H1 (cell line): ENCODE measurements around the gene DIS3L.

ENCODE experiments used
- CHD2 ChIP-seq: IDR thresholded peaks from 2 replicates; pipeline ENCODE4 v1.6.1; 2012; ENCODE audit warnings: low read length, improper control_type of control experiment
- EP300 ChIP-seq, 2 experiments: IDR thresholded peaks; 1 replicate in 1 of 2; 2 replicates in 1 of 2; pipeline ENCODE4 v1.6.1; 2011 to 2012; ENCODE audit warnings: low read depth in 2 of 2, low read length in 2 of 2, mild to moderate bottlenecking in 2 of 2, borderline replicate concordance in 1 of 2, inconsistent platforms in 1 of 2, moderate library complexity in 1 of 2
- EZH2 ChIP-seq: fragments of 200-600 bp; sonication (generic); IDR thresholded peaks from 2 replicates; pipeline ENCODE4 v1.7.1; 2012; ENCODE audit warnings: low read depth, mild to moderate bottlenecking, moderate library complexity, low read length, inconsistent platforms; ENCODE audit not compliant: severe bottlenecking
- KDM1A ChIP-seq: fragments of 200-600, 300-600 bp; sonication (generic); IDR thresholded peaks from 2 replicates; pipeline ENCODE4 v1.7.1; 2016; ENCODE audit warnings: mild to moderate bottlenecking, low read length, borderline replicate concordance
- POLR2A ChIP-seq, 2 experiments: IDR thresholded peaks; 1 replicate in 1 of 2; 2 replicates in 1 of 2; pipeline ENCODE4 v1.6.1; 2011; ENCODE audit warnings: low read depth in 2 of 2, low read length in 2 of 2, mild to moderate bottlenecking in 2 of 2; ENCODE audit errors: control extremely low read depth in 1 of 2
- RAD21 ChIP-seq, 2 experiments: IDR thresholded peaks in 1 of 2; conservative IDR thresholded peaks in 1 of 2; 2 replicates each; pipeline ENCODE4 v1.6.1; 2011; ENCODE audit warnings: low read depth in 2 of 2, low read length in 2 of 2, improper control_type of control experiment in 1 of 2, inconsistent platforms in 1 of 2, mild to moderate bottlenecking in 1 of 2, moderate library complexity in 1 of 2
- TEAD4 ChIP-seq: IDR thresholded peaks from 2 replicates; pipeline ENCODE4 v1.6.1; 2012; ENCODE audit warnings: low read depth, low read length, inconsistent platforms, mixed read lengths
- YY1 ChIP-seq: IDR thresholded peaks from 2 replicates; pipeline ENCODE4 v1.6.1; 2011; ENCODE audit warnings: low read depth, mild to moderate bottlenecking, low read length
- TF ChIP-seq, protein P1 (sequence below), 3 experiments: IDR thresholded peaks; 1 replicate in 2 of 3; 2 replicates in 1 of 3; pipeline versions ENCODE4 v1.5.1 to v1.6.1; 2011; ENCODE audit warnings: low read length in 3 of 3, mild to moderate bottlenecking in 3 of 3, inconsistent platforms in 2 of 3, low read depth in 1 of 3, moderate library complexity in 1 of 3; ENCODE audit not compliant: insufficient read depth in 1 of 3; ENCODE audit errors: control extremely low read depth in 1 of 3
- TF ChIP-seq, protein P2 (sequence below): IDR thresholded peaks from 2 replicates; pipeline ENCODE4 v1.6.1; 2012; ENCODE audit warnings: low read length, inconsistent platforms

DNA sequence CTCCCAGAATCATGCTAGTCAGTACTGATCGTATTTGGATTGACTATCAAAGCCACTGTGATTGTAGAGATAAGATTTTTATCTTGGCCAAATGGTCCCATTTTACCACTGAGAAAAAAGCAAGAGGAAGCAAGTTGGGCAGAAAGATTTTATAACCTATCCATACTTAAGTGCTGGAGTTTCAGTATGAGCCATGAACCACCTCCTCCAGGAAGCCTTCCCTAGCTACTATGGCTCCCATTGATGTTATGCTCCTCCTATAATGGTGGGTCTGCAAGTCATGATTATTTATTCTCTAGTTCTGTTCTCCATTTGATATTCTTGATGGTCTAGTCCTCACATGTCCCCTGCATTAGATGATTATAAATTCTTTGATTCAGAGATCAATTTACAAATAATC, 46.4 kb upstream of the DIS3L start:
- TF ChIP-seq, protein P1, sequence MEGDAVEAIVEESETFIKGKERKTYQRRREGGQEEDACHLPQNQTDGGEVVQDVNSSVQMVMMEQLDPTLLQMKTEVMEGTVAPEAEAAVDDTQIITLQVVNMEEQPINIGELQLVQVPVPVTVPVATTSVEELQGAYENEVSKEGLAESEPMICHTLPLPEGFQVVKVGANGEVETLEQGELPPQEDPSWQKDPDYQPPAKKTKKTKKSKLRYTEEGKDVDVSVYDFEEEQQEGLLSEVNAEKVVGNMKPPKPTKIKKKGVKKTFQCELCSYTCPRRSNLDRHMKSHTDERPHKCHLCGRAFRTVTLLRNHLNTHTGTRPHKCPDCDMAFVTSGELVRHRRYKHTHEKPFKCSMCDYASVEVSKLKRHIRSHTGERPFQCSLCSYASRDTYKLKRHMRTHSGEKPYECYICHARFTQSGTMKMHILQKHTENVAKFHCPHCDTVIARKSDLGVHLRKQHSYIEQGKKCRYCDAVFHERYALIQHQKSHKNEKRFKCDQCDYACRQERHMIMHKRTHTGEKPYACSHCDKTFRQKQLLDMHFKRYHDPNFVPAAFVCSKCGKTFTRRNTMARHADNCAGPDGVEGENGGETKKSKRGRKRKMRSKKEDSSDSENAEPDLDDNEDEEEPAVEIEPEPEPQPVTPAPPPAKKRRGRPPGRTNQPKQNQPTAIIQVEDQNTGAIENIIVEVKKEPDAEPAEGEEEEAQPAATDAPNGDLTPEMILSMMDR (IDR thresholded peaks at IDR 0.05; ENCODE audit: control extremely low read depth in 1 of 3, insufficient read depth in 1 of 3, low read depth in 1 of 3, low read length in 3 of 3) = no peak
- TF ChIP-seq KDM1A (no peak), RAD21 (IDR thresholded peaks at IDR 0.05 in 1 of 2, conservative IDR thresholded peaks at IDR 0.05 in 1 of 2; ENCODE audit: low read depth in 2 of 2, low read length in 2 of 2) (no peak), POLR2A (IDR thresholded peaks at IDR 0.05; ENCODE audit: control extremely low read depth in 1 of 2, low read depth in 2 of 2, low read length in 2 of 2) (no peak), CHD2 (no peak), EP300 (IDR thresholded peaks at IDR 0.05; ENCODE audit: borderline replicate concordance in 1 of 2, low read depth in 2 of 2, low read length in 2 of 2) (no peak), EZH2 (no peak), TEAD4 (no peak), YY1 (no peak)
- TF ChIP-seq, protein P2, sequence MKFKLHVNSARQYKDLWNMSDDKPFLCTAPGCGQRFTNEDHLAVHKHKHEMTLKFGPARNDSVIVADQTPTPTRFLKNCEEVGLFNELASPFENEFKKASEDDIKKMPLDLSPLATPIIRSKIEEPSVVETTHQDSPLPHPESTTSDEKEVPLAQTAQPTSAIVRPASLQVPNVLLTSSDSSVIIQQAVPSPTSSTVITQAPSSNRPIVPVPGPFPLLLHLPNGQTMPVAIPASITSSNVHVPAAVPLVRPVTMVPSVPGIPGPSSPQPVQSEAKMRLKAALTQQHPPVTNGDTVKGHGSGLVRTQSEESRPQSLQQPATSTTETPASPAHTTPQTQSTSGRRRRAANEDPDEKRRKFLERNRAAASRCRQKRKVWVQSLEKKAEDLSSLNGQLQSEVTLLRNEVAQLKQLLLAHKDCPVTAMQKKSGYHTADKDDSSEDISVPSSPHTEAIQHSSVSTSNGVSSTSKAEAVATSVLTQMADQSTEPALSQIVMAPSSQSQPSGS = no peak
